Hindlimb muscle (tissue), 1 donor: ENCODE results near the gene PTPN22. TPM values are rescaled to one million over a fixed set of nuclear protein-coding genes. Genes with fewer than 3 reads are reported as not detected.
"Not testable (repeated sequence)": the region's sequence is repeated elsewhere in the genome, so short reads cannot be mapped to it uniquely, and the experiment has no call there.

Source experiments
- DNase-seq: peaks from one replicate; pipeline ENCODE4 v3.0.0-alpha.2; 2013
- polyA plus RNA-seq: library from polyadenylated mRNA; unstranded; fragments of 120-200 nt; gene quantifications from one replicate; pipeline ENCODE4 v1.2.1, GENCODE V29; 2013; ENCODE audit not compliant: insufficient read length

Gene PTPN22
- polyA plus RNA-seq, 1 donor: 0.26 TPM

GRCh38 chr1:113886417-113887401, 15.2 kb upstream of the PTPN22 start:
- DNase-seq: no peak

- no peak for DNase-seq
Measured at GRCh38 chr1:113881661-113882060, 10.1 kb upstream of the PTPN22 start.

DNA sequence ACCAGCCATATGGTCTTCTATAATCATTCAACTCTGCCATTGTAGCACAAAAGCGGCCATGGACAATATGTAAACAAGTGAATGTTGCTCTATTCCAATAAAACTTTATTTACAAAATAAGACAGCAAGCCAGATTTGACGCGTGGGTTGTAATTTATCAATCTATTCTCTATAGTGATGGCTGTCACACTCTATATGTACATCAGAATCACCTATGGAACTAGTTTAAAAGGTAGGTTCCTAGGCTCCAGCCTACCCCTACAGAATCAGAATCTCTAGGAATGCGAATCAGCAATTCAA, 8.2 kb upstream of the PTPN22 start:
- no peak for DNase-seq

DNA sequence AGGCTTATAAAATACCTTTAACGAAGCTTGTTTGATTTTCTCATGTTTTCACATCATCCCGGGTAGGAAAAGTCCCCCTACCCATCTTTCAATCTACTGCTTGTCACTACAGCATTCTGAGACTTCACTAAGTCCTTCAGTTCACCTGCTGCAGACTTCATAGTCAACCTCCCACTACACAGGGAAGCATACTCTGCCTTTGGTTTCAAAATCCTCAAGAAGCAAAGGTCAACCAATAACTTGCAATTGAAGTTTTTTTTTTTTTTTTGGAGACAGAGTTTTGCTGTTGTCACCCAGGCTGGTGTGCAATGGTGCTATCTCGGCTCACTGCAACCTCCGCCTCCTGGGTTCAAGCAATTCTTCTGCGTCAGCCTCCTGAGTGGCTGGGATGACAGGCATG, 4.7 kb upstream of the PTPN22 start:
- DNase-seq: no peak

DNA sequence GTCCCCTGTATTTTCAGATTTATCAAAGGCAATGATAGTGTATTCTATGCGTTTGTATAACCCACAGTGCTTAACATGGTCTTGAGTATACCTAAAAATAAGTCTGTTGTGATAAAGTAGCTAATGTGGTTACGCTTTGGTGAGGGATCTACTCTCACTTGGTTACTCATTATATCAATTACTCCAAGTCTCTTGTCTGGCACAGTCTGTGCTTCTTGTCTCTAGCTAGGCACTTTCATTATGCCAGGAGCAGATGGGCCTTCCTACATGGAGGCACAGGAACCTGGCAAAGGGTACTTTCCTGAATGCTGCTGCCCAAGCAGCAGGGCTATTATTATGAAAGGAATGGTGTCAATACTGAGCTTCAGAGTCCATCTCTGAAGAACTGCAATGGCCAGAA, 4.2 kb upstream of the PTPN22 start:
- no peak for DNase-seq

DNA sequence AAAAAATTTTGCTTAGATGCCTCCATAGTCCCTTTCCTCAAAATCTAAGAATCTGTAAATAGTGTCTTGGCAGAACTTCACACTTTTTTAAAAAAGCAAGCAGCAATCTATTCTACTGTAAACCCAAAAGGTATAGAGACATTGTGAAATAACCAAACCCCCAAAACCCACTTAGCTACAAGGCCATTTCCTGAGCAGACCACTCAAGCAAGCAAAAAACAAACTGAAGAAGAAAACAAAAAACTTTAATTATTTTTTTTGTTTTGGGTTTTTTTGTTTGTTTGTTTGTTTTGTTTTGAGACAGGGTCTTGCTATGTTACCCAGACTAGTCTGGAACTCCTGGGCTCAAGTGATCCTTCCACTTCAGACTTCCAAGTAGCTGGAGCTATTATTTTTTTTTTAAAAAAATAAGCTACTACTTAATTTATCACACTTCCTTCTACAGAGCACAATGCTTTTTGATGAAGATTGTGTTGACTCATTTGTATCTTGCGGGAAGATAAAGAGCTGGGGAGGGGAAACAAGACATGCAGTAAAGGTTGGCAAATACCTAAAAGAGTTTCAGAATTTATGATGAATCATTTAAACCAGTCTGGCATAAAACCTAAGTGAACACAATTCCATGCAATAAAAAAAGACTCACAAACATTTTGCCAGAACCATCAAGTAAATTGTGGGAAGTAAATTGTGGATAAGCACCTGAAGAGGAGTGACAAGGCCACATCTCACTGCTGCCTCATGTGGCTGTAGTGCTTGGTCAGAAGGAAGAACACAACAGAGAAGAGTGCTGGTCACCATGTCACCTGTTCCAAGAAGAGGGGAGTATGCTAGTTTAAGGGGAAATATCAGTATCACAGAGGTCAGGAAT, 2.7 kb upstream of the PTPN22 start:
- DNase-seq: no peak

DNA sequence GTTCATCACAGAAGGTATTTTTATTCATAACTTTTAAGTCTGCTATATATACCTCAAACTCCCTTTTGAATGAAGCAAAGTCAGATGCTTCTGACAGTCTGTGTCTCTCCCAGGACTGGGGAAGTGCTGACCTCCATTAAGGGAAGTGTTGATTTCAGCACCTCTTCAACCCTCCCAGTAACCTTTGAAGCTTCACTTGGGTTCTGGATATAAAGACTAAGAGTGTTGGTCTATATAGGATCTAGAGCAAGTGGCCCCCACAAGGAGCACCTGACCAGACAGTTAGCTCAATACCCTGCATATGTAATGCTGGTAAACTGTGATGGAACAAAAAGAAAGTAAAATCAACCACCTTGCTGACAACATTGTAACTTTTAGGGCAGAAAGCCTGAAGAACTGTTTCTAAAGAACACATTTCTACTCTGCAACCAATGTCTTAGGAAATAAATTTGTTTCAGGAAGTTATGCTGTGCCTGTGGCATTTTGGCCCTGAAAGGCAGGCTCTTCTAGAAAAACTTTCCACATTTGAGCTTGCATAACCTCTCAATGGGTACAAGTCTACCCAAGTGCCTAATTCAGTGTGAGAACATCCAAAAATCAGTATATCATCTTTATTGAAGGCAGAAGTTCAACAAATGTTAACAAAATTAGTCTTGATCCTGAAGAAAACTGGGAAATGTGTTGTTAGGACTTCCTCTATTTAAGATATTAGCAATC, 865 bp upstream of the PTPN22 start:
- DNase-seq: no peak

DNA sequence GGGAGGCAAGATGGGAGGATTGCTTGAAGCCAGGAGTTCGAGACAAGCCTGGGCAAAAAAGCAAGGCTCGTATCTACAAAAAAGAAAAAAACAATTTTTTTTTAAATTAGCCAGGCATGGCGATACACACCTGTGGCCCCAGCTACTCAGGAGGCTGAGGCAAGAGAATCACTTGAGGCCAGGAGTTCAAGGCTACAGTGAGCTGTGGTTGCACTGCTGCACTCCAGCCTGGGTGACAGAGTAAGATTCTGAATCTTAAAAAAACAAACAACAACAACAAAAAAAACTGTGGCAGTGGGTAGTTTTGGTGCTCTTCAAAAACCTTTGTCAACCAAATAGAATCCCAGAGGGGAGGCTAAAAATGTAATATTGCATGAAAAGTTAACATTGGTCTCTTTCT, 734 bp downstream of the PTPN22 start:
- DNase-seq: no peak

DNA sequence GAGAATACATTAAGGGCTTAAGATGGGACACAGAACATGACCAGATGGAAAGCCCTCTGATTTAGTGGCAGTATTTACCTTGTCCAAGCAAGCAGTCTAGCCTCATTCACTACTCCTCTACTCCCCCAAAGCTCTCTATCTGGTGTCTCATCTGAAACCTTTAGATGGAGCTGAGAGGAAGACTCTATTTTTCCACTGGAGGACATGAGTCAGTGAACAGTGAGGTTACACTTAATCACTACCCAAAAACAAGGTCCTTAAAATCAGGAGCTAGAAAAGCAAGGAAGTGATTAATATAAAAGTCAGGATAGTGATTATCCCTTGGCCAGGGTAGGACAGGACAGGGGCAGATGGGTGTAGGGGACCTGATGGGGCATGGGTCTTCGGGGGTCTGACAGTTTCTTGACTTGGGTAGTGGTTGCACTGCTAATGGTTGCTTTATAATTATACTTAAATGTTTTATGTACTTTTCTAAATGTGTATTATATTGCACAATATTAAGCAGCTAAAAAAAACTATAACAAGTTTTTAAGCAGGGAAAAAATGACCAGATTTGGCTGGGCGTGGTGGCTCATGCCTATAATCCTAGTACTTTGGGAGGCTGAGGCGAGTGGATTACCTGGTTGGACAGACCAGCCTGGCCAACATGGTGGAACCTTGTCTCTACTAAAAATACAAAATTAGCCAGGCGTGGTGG, 3.0 kb downstream of the PTPN22 start:
- DNase-seq: no peak

- DNase-seq: no peak
Measured at GRCh38 chr1:113861641-113862040, 9.9 kb downstream of the PTPN22 start.

DNA sequence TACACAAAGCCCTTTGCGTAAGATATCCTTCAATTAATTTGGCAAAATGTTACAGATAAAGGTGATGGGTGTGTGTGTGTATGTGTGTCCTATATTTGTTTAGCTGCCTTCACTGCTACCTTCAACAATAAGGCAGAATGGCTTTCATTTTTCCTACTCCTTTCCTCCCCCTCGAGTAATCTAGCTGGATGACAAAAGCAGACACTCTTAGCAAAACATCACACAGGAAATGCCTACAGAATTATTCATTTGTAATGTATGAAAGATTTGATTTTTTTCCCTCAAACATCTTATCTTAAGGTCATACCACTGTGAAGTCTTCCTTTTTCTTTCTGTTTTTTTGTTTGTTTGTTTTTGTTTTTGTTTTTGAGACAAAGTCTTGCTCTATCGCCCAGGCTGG, 10.6 kb downstream of the PTPN22 start:
- no peak for DNase-seq

GRCh38 chr1:113859478-113860175, 11.9 kb downstream of the PTPN22 start:
- no peak for DNase-seq

DNA sequence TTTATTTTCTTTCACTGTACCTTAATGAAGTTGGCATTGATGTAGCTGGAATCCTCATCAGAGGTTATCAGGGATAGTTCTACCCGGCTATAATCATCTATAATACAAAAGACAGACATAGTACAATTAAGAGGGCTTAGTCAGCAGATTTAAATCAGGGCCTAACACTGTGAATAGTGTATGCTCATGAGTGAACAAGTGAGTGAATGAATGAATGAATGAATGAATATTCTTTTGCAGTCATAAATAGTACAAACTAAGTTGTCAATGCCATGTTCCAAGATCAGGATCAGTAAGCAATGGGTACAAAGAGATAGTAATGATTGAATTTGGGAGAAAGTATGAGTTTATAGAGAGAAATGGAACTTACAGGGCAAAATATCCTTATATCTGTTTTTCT, 12.5 kb downstream of the PTPN22 start:
- no peak for DNase-seq

DNA sequence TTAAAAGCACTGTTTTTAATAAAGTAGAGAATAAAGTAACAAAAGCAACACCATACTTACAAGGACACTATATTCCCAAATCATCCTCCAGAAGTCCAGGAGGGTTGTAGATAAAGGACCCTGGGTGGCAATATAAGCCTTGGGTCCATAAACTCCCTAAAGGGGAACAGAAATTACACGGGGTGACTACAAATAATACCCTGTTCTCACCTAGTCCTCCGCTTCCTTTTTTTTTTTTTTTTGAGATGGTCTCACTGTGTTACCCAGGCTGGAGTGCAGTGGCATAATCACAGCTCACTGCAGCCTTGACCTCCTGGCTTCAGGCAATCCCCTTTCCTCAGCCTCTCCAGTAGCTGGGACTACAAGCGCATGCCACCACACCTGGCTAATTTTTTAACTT, 13.1 kb downstream of the PTPN22 start:
- DNase-seq: no peak

- no peak for DNase-seq
Measured at GRCh38 chr1:113857776-113858175, 13.7 kb downstream of the PTPN22 start.

- peak; percentile 11 for DNase-seq
Measured at GRCh38 chr1:113856401-113856790, 15.1 kb downstream of the PTPN22 start.

DNA sequence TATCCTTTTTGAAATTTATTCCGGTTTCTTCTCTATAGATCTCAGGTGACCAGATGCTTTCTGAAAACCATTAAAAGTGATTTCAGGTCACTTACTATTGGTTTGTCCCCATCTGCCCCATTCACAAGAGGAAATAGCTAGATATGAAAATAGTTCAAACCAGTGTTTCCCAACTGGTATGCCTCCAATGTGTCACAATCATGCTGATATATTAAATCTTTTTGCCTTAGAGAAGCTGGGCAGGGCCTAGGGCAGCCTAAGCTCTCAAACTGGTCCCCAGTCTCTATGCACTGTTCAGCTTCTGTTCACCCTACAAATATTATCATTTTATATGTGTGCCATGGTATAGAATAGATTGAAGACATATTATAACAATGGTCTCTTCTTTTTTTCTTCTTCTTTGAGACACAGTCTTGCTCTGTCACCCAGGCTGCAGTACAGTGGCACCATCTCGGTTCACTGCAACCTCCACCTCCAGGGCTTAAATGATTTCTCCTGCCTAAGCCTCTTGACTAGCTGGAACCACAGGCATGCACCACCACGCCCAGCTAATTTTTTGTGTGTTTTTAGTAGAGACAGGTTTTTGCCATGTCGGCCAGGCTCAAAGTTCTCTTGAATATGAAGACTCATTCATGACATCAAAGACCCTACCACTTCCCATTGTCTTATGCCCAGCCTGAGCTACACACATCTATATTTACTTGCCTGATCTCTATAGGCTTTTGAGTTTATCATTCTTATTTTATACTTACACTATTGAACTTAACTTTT, 15.7 kb downstream of the PTPN22 start:
- no peak for DNase-seq

GRCh38 chr1:113854234-113854633, 17.3 kb downstream of the PTPN22 start:
- DNase-seq: no peak

DNA sequence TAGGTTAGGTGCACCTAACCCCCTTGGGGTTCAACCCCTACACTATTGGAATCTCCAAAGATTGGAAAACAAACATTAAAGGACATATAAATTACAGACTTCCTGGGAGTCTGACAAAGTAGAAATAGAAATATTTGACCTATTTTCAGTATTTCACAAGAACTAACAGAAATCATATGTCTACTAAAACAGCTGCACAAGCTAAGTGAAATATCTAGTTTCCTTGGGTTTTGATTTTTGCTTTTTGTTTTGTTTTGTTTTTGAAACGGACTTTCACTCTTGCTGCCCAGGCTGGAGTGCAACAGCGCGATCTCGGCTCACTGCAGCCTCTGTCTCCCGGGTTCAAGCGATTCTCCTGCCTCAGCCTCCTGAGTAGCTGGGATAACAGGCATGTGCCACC, 18.8 kb downstream of the PTPN22 start:
- not testable (repeated sequence) for DNase-seq

DNA sequence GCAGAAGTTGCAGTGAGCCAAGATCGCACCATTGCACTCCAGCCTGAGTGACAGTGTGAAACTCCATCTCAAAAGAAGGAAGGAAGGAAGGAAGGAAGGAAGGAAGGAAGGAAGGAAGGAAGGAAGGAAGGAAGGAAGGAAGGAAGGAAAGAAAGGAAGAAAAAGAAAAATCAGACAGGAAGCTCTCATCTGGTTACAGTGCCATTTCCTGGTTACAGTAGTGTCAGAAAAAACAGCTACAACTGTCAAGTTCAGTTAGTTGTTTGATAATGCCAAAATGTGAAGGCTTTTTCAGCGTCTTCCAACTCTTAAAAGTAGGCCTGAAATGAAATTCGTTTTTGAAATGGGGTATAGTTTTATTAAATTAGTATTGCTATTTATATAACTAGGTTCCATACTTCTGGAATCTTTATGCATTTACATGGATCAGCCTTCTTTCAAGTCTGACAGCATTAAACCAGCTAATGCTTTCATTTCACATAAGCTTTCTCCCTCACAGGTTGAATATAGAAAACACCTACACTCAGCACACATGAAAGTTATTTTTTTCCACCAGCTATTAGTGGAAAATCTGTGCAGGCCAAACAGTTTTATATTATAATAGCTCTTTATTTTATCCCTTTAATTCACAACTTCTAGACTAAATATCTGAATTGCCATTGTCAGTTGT, 21.2 kb downstream of the PTPN22 start:
- no peak for DNase-seq
